Measurements from ENCODE around the gene ZFYVE21. TPM values are rescaled to one million over a fixed set of nuclear protein-coding genes. Genes with fewer than 3 reads are reported as not detected.

The ZFYVE21 gene
- total and polyA plus RNA-seq, 2 donors = 27.8 to 38.9 TPM

GRCh38 chr14:103733651-103734050 lies 18.0 kb downstream of the ZFYVE21 start:
- H3K9me3 ChIP-seq (ENCODE audit: control insufficient read depth in 2 of 2, insufficient read depth in 1 of 2, low read length in 1 of 2) = no peaks in the 10 kb centered on the region
- DNase-seq (ENCODE audit: low read depth in 6 of 9, low spot score in 9 of 9) = no peak
- H3K36me3 ChIP-seq (ENCODE audit: control insufficient read depth in 2 of 2, insufficient read depth in 2 of 2, low read length in 1 of 2) = peaks cover 47 to 67% of the 10 kb centered on the region in 2 donors
- no peak overlapping the region for H3K27ac ChIP-seq (ENCODE audit: low read depth in 1 of 2, low read length in 1 of 2)
- peaks cover 3 to 19% of the 10 kb centered on the region in 2 donors for H3K4me1 ChIP-seq (ENCODE audit: control insufficient read depth in 2 of 2, insufficient read depth in 2 of 2, low read length in 2 of 2)
- H3K27me3 ChIP-seq (ENCODE audit: control insufficient read depth in 2 of 2, insufficient read depth in 1 of 2, low read length in 1 of 2) = no peaks in the 10 kb centered on the region
- WGBS = 98% methylated on average over 14 of the region's 14 CpGs
- no peak overlapping the region for H3K4me3 ChIP-seq (ENCODE audit: low read length in 2 of 2)

GRCh38 chr14:103734081-103734888 lies 18.7 kb downstream of the ZFYVE21 start:
- DNase-seq (ENCODE audit: low read depth in 6 of 9, low spot score in 9 of 9) = no peak
- no peaks in the 10 kb centered on the region for H3K27me3 ChIP-seq (ENCODE audit: control insufficient read depth in 2 of 2, insufficient read depth in 1 of 2, low read length in 1 of 2)
- peaks cover 41 to 65% of the 10 kb centered on the region in 2 donors for H3K36me3 ChIP-seq (ENCODE audit: control insufficient read depth in 2 of 2, insufficient read depth in 2 of 2, low read length in 1 of 2)
- H3K27ac ChIP-seq (ENCODE audit: low read depth in 1 of 2, low read length in 1 of 2) = no peak overlapping the region
- no peak overlapping the region for H3K4me3 ChIP-seq (ENCODE audit: low read length in 2 of 2)
- 97% methylated on average over 23 of the region's 23 CpGs for WGBS
- no peaks in the 10 kb centered on the region for H3K9me3 ChIP-seq (ENCODE audit: control insufficient read depth in 2 of 2, insufficient read depth in 1 of 2, low read length in 1 of 2)
- peaks cover 3 to 13% of the 10 kb centered on the region in 2 donors for H3K4me1 ChIP-seq (ENCODE audit: control insufficient read depth in 2 of 2, insufficient read depth in 2 of 2, low read length in 2 of 2)

GRCh38 chr14:103735022-103735421 lies 19.4 kb downstream of the ZFYVE21 start:
- WGBS = 93% methylated on average over 12 of the region's 12 CpGs
- H3K27ac ChIP-seq (ENCODE audit: low read depth in 1 of 2, low read length in 1 of 2) = no peak overlapping the region
- H3K4me3 ChIP-seq (ENCODE audit: low read length in 2 of 2) = no peak overlapping the region
- H3K27me3 ChIP-seq (ENCODE audit: control insufficient read depth in 2 of 2, insufficient read depth in 1 of 2, low read length in 1 of 2) = no peaks in the 10 kb centered on the region
- peaks cover 35 to 65% of the 10 kb centered on the region in 2 donors for H3K36me3 ChIP-seq (ENCODE audit: control insufficient read depth in 2 of 2, insufficient read depth in 2 of 2, low read length in 1 of 2)
- DNase-seq (ENCODE audit: low read depth in 6 of 9, low spot score in 9 of 9) = no peak
- H3K4me1 ChIP-seq (ENCODE audit: control insufficient read depth in 2 of 2, insufficient read depth in 2 of 2, low read length in 2 of 2) = peaks cover 1 to 5% of the 10 kb centered on the region in 2 donors
- no peaks in the 10 kb centered on the region for H3K9me3 ChIP-seq (ENCODE audit: control insufficient read depth in 2 of 2, insufficient read depth in 1 of 2, low read length in 1 of 2)

- DNase-seq (ENCODE audit: low read depth in 6 of 9, low spot score in 9 of 9) = no peak
- Histone ChIP-seq H3K4me1 (ENCODE audit: control insufficient read depth in 2 of 2, insufficient read depth in 2 of 2, low read length in 2 of 2) (peaks cover 0 to 1% of the 10 kb centered on the region in 2 donors), H3K36me3 (ENCODE audit: control insufficient read depth in 2 of 2, insufficient read depth in 2 of 2, low read length in 1 of 2) (peaks cover 31 to 61% of the 10 kb centered on the region in 2 donors), H3K4me3 (ENCODE audit: low read length in 2 of 2) (no peak overlapping the region), H3K27ac (ENCODE audit: low read depth in 1 of 2, low read length in 1 of 2) (no peak overlapping the region), H3K27me3 (ENCODE audit: control insufficient read depth in 2 of 2, insufficient read depth in 1 of 2, low read length in 1 of 2) (no peaks in the 10 kb centered on the region), H3K9me3 (ENCODE audit: control insufficient read depth in 2 of 2, insufficient read depth in 1 of 2, low read length in 1 of 2) (no peaks in the 10 kb centered on the region)
- 92% methylated on average over 7 of the region's 7 CpGs for WGBS
Observed at GRCh38 chr14:103735439-103735814, 19.8 kb downstream of the ZFYVE21 start.

- Histone ChIP-seq H3K4me1 (ENCODE audit: control insufficient read depth in 2 of 2, insufficient read depth in 2 of 2, low read length in 2 of 2) (peaks cover 0 to 4% of the 10 kb centered on the region in 2 donors), H3K4me3 (ENCODE audit: low read length in 2 of 2) (no peak overlapping the region), H3K36me3 (ENCODE audit: control insufficient read depth in 2 of 2, insufficient read depth in 2 of 2, low read length in 1 of 2) (peaks cover 26 to 56% of the 10 kb centered on the region in 2 donors), H3K9me3 (ENCODE audit: control insufficient read depth in 2 of 2, insufficient read depth in 1 of 2, low read length in 1 of 2) (no peaks in the 10 kb centered on the region), H3K27ac (ENCODE audit: low read depth in 1 of 2, low read length in 1 of 2) (no peak overlapping the region), H3K27me3 (ENCODE audit: control insufficient read depth in 2 of 2, insufficient read depth in 1 of 2, low read length in 1 of 2) (no peaks in the 10 kb centered on the region)
- DNase-seq (ENCODE audit: low read depth in 6 of 9, low spot score in 9 of 9) = no peak
- 95% methylated on average over 22 of the region's 22 CpGs for WGBS
Observed at GRCh38 chr14:103735815-103736545, 20.4 kb downstream of the ZFYVE21 start.

- peaks cover 21 to 52% of the 10 kb centered on the region in 2 donors for H3K36me3 ChIP-seq (ENCODE audit: control insufficient read depth in 2 of 2, insufficient read depth in 2 of 2, low read length in 1 of 2)
- no peak for DNase-seq (ENCODE audit: low read depth in 6 of 9, low spot score in 9 of 9)
- peaks cover 0 to 7% of the 10 kb centered on the region in 2 donors for H3K4me1 ChIP-seq (ENCODE audit: control insufficient read depth in 2 of 2, insufficient read depth in 2 of 2, low read length in 2 of 2)
Observed at GRCh38 chr14:103736546-103737431, 21.2 kb downstream of the ZFYVE21 start.

GRCh38 chr14:103737432-103738045 lies 21.9 kb downstream of the ZFYVE21 start:
- 97% methylated on average over 16 of the region's 16 CpGs for WGBS
- H3K36me3 ChIP-seq (ENCODE audit: control insufficient read depth in 2 of 2, insufficient read depth in 2 of 2, low read length in 1 of 2) = peaks cover 15 to 45% of the 10 kb centered on the region in 2 donors
- H3K27me3 ChIP-seq (ENCODE audit: control insufficient read depth in 2 of 2, insufficient read depth in 1 of 2, low read length in 1 of 2) = no peaks in the 10 kb centered on the region
- H3K4me1 ChIP-seq (ENCODE audit: control insufficient read depth in 2 of 2, insufficient read depth in 2 of 2, low read length in 2 of 2) = peaks cover 0 to 7% of the 10 kb centered on the region in 2 donors
- H3K9me3 ChIP-seq (ENCODE audit: control insufficient read depth in 2 of 2, insufficient read depth in 1 of 2, low read length in 1 of 2) = peaks cover 0 to 2% of the 10 kb centered on the region in 2 donors
- H3K4me3 ChIP-seq (ENCODE audit: low read length in 2 of 2) = no peak overlapping the region
- no peak overlapping the region for H3K27ac ChIP-seq (ENCODE audit: low read depth in 1 of 2, low read length in 1 of 2)
- DNase-seq (ENCODE audit: low read depth in 6 of 9, low spot score in 9 of 9) = no peak

More at GRCh38 chr14:103736546-103737431, 21.2 kb downstream of the ZFYVE21 start:
- H3K27me3 ChIP-seq (ENCODE audit: control insufficient read depth in 2 of 2, insufficient read depth in 1 of 2, low read length in 1 of 2) = no peaks in the 10 kb centered on the region
- no peak overlapping the region for H3K27ac ChIP-seq (ENCODE audit: low read depth in 1 of 2, low read length in 1 of 2)
- H3K4me3 ChIP-seq (ENCODE audit: low read length in 2 of 2) = no peak overlapping the region
- 97% methylated on average over 10 of the region's 10 CpGs for WGBS
- H3K9me3 ChIP-seq (ENCODE audit: control insufficient read depth in 2 of 2, insufficient read depth in 1 of 2, low read length in 1 of 2) = no peaks in the 10 kb centered on the region

- no peaks in the 10 kb centered on the region for H3K27me3 ChIP-seq (ENCODE audit: control insufficient read depth in 2 of 2, insufficient read depth in 1 of 2, low read length in 1 of 2)
- no peak overlapping the region for H3K27ac ChIP-seq (ENCODE audit: low read depth in 1 of 2, low read length in 1 of 2)
- 95% methylated on average over 10 of the region's 10 CpGs for WGBS
- no peak overlapping the region for H3K4me3 ChIP-seq (ENCODE audit: low read length in 2 of 2)
- DNase-seq (ENCODE audit: low read depth in 6 of 9, low spot score in 9 of 9) = no peak
- peaks cover 13 to 41% of the 10 kb centered on the region in 2 donors for H3K36me3 ChIP-seq (ENCODE audit: control insufficient read depth in 2 of 2, insufficient read depth in 2 of 2, low read length in 1 of 2)
- H3K9me3 ChIP-seq (ENCODE audit: control insufficient read depth in 2 of 2, insufficient read depth in 1 of 2, low read length in 1 of 2) = peaks cover 0 to 4% of the 10 kb centered on the region in 2 donors
- H3K4me1 ChIP-seq (ENCODE audit: control insufficient read depth in 2 of 2, insufficient read depth in 2 of 2, low read length in 2 of 2) = peaks cover 0 to 7% of the 10 kb centered on the region in 2 donors
Observed at GRCh38 chr14:103738166-103738565, 22.6 kb downstream of the ZFYVE21 start.

All from thymus (tissue), 11 donors.